GM13977 (cell line): ENCODE results near the gene DCAF15.
"Not testable (repeated sequence)": the region's sequence is repeated elsewhere in the genome, so short reads cannot be mapped to it uniquely, and the experiment has no call there.

Experiments used
- DNase-seq: peaks from one replicate; pipeline ENCODE4 v3.0.0; 2012; ENCODE audit warnings: low spot score
- in situ Hi-C: fragments of 300-500 bp; cut with MboI; formaldehyde crosslinking; loops from one replicate; pipeline ENCODE4 v1.12.0; 2022; ENCODE audit warnings: low sequenced_read_pairs, low pct_unique_long_range_greater_than_20kb, mixed read lengths, inconsistent platforms; ENCODE audit not compliant: unreplicated experiment
- TF ChIP-seq, protein P1 (sequence below): IDR thresholded peaks from 2 replicates; pipeline ENCODE4 v1.5.1; 2012; ENCODE audit warnings: mild to moderate bottlenecking, control low read depth; ENCODE audit not compliant: insufficient read depth; ENCODE audit errors: extremely low read depth, missing control alignments

Gene DCAF15

DNA sequence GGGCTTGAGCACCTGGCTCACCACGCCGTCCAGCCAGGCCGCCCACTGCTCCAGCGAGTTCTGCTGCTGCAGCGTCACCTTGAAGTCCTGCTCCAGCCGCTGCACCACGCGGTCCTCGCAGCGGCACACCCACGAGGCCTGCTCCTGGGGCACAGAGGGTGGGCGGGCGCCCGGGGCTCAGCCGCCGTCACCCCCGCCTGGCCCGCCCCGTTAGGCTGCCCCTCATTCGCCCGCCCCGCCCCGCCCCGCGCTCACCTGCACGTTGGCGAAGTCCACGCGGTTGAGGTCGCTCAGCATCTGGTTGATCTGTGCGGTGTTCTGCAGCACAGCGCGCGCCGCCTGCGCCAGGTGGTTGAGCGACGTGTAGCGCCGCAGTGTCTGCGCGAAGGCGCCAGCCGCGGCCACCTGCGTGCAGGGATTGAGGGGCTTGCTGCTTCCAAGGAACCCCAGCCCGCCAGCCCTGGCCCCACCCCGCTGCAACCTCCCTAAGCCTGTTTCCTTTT is 11.3 kb downstream of the DCAF15 start:
- no peak for DNase-seq
- TF ChIP-seq, protein P1, sequence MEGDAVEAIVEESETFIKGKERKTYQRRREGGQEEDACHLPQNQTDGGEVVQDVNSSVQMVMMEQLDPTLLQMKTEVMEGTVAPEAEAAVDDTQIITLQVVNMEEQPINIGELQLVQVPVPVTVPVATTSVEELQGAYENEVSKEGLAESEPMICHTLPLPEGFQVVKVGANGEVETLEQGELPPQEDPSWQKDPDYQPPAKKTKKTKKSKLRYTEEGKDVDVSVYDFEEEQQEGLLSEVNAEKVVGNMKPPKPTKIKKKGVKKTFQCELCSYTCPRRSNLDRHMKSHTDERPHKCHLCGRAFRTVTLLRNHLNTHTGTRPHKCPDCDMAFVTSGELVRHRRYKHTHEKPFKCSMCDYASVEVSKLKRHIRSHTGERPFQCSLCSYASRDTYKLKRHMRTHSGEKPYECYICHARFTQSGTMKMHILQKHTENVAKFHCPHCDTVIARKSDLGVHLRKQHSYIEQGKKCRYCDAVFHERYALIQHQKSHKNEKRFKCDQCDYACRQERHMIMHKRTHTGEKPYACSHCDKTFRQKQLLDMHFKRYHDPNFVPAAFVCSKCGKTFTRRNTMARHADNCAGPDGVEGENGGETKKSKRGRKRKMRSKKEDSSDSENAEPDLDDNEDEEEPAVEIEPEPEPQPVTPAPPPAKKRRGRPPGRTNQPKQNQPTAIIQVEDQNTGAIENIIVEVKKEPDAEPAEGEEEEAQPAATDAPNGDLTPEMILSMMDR, result no peak
- in situ Hi-C loops, result no loop called here

GRCh38 chr19:13964776-13965175 is 12.5 kb downstream of the DCAF15 start:
- in situ Hi-C loops, result no loop called here
- DNase-seq, result no peak
- TF ChIP-seq, protein P1, result no peak

DNA sequence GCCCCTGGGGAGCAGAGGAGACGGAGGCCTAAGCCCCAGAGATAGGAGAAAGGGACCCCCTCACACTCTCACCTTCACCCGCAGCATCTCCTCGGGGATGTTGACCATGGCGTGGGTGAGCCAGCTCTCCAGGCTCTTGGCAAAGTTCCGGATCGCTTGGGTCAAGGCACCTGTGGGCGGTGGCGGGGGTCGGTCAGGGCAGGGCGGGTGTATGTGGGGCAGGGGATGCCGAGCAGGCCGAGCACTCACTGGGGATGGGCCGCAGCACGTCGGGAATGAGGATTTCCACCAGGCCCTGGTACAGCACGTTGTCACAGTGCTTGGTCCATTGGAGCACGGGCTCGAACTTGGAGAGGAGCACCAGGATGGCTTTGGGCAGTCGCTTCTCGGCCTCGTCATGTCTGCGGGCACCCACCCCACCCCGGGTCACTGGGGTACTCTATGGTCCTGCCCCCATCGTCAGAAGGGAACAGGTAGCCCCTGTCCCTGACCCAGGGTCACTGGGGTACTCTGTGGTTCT is 13.1 kb downstream of the DCAF15 start:
- DNase-seq, result no peak
- TF ChIP-seq, protein P1, result no peak
- in situ Hi-C loops, result no loop called here

- DNase-seq, result no peak
- in situ Hi-C loops, result no loop called here
- TF ChIP-seq, protein P1, result no peak
These were observed 13.8 kb downstream of the DCAF15 start for GRCh38 chr19:13965926-13966683.

GRCh38 chr19:13966684-13967128 is 14.4 kb downstream of the DCAF15 start:
- in situ Hi-C loops, result no loop called here
- no peak for DNase-seq
- TF ChIP-seq, protein P1, result no peak

DNA sequence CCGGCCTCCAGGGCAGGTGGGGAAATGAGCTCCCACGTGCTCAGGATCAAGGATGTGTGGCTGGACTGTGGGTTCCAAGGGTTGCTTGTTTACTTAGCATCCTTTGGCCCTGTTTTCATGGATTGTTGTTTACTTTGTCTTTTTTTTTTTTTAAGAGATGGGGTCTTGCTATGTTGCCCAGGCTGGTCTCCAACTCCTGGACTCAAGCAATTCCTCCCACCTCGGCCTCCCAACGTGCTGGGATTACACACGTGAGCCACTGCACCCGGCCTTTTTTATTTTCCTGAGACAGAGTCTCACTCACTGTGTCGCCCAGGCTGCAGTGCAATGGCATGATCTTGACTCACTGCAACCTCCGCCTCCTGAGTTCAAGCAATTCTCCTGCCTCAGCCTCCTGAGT is 14.9 kb downstream of the DCAF15 start:
- DNase-seq, in situ Hi-C loops: not testable (repeated sequence)

GRCh38 chr19:13968383-13968935 is 16.1 kb downstream of the DCAF15 start:
- TF ChIP-seq, protein P1, result no peak
- in situ Hi-C loops, result no loop called here

More at GRCh38 chr19:13968383-13968935, 16.1 kb downstream of the DCAF15 start:
- no peak for DNase-seq
